Left ventricle myocardium inferior (tissue), 1 donor: ENCODE measurements around the gene DNAJC18. TPM values are rescaled to one million over a fixed set of nuclear protein-coding genes. Genes with fewer than 3 reads are reported as not detected.

Experiments used
- DNase-seq: peaks from one replicate; pipeline ENCODE4 v3.0.0-alpha.2; 2020
- H3K27ac ChIP-seq: fragments of 200-600 bp; replicated peaks from 2 replicates; pipeline ENCODE4 v1.8.0; 2021
- H3K27me3 ChIP-seq: fragments of 200-600 bp; 2 replicates; pipeline ENCODE4 v1.8.0; 2021; ENCODE audit warnings: low read depth
- H3K36me3 ChIP-seq: fragments of 200-600 bp; 2 replicates; pipeline ENCODE4 v1.8.0; 2021
- H3K4me1 ChIP-seq: fragments of 200-600 bp; 2 replicates; pipeline ENCODE4 v1.8.0; 2021
- H3K4me3 ChIP-seq: fragments of 200-600 bp; 2 replicates; pipeline ENCODE4 v1.8.0; 2021; ENCODE audit warnings: mild to moderate bottlenecking, moderate library complexity
- H3K9me3 ChIP-seq: fragments of 200-600 bp; replicated peaks from 2 replicates; pipeline ENCODE4 v1.8.0; 2021
- intact Hi-C: fragments of 100-400 bp; cut with micrococcal nuclease; formaldehyde crosslinking; loops from one replicate; pipeline ENCODE4 v1.11.0; 2022
- total RNA-seq: library from RNA; stranded (reverse); fragmentation: NEBNext Ultra II Directional; extraction: Animal tissue kit (Norgen Biotek cat#: 25700); gene quantifications from one replicate; pipeline ENCODE4 v1.2.1, GENCODE V29; 2021
- TF ChIP-seq, protein P1 (sequence below): fragments of 200-600 bp; IDR thresholded peaks from 2 replicates; pipeline ENCODE4 v1.8.0; 2021; ENCODE audit warnings: antibody characterized with exemption, mild to moderate bottlenecking, borderline replicate concordance
- donor health status: DM: no; HTN: yes; CAD: no; lungs with severe emphysema.

The DNAJC18 gene
- total RNA-seq, 1 donor from 2014 or later = 14.3 TPM

DNA sequence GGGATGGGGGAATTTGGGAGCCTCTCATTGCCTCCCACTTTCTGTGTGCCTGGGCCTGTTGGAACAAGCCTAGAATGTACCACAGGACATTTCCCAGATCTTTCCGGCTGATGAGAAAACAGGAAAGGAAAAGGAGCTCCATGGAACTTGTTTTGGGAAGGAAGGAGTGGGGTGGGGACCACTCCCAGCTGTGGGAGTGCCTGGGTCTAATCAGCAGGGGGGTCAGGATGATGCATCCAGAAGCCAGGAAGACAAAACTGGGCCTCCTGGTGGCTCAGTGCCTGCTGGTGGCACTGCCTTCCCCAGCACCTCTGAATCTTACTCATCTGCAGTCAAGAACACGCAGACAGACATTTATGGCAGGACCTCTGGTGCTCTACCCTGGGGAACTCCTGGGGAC is 34.2 kb upstream of the DNAJC18 start:
- TF ChIP-seq, protein P1, sequence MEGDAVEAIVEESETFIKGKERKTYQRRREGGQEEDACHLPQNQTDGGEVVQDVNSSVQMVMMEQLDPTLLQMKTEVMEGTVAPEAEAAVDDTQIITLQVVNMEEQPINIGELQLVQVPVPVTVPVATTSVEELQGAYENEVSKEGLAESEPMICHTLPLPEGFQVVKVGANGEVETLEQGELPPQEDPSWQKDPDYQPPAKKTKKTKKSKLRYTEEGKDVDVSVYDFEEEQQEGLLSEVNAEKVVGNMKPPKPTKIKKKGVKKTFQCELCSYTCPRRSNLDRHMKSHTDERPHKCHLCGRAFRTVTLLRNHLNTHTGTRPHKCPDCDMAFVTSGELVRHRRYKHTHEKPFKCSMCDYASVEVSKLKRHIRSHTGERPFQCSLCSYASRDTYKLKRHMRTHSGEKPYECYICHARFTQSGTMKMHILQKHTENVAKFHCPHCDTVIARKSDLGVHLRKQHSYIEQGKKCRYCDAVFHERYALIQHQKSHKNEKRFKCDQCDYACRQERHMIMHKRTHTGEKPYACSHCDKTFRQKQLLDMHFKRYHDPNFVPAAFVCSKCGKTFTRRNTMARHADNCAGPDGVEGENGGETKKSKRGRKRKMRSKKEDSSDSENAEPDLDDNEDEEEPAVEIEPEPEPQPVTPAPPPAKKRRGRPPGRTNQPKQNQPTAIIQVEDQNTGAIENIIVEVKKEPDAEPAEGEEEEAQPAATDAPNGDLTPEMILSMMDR = no peak
- DNase-seq = no peak
- Histone ChIP-seq H3K27ac (peak overlapping the region; percentile 78), H3K9me3 (no peaks in the 10 kb centered on the region), H3K27me3 (no peaks in the 10 kb centered on the region), H3K36me3 (peaks cover 31% of the 10 kb centered on the region), H3K4me1 (peaks cover 44% of the 10 kb centered on the region), H3K4me3 (no peak overlapping the region)
- intact Hi-C loops = no loop called here

DNA sequence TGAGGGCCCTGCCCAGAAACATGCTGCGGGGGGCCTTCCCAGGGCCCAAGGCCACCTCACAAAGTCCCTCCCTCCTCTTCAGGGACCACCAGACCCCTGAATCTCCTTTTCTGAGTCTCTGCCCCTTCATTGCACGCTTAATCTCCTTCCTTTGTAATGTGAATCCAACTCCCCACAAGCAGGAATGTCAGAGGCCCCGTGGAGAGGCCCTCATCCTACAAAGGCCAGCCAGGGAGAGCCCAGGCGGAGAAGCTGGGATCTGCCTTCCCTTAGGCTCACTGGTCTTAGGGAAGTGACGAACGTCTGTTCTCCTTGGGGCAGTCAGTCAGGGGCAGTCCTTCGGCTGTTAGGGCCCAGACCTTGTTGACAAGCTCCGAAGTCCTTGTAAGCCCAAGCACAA is 33.8 kb upstream of the DNAJC18 start:
- H3K4me1 ChIP-seq = peaks cover 40% of the 10 kb centered on the region
- peak overlapping the region; percentile 78 for H3K27ac ChIP-seq
- peaks cover 26% of the 10 kb centered on the region for H3K36me3 ChIP-seq

DNA sequence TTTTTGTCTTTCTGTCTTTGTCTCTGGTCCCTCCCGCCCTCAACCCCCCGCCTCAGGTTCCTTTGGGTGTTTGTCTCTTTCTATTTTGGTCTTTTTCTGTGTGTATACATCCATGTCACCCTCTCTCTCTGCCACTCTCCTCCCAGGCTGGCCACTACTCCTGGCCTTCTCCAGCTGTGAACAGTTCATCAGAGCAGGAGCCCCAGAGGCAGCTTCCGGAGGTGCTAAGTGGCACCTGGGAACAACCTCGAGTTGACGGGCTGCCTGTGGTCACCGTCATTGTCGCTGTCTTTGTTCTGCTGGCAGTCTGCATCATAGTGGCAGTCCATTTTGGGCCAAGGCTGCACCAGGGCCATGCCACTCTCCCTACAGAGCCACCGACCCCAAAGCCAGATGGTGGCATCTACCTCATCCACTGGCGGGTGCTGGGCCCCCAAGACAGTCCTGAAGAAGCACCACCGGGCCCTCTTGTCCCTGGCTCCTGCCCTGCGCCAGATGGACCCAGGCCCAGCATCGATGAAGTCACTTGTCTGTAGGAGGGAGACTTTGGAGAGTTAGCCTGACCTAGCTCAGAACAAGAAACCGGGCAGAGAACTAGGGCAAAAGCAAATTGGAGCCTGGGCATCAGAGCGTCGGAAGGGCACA is 33.2 kb upstream of the DNAJC18 start:
- Histone ChIP-seq H3K27me3 (no peaks in the 10 kb centered on the region), H3K4me3 (no peak overlapping the region), H3K9me3 (no peaks in the 10 kb centered on the region), H3K4me1 (peaks cover 40% of the 10 kb centered on the region), H3K27ac (peak overlapping the region; percentile 78), H3K36me3 (peaks cover 20% of the 10 kb centered on the region)
- DNase-seq = no peak
- TF ChIP-seq, protein P1 = no peak
- intact Hi-C loops = no loop called here

More for the DNA sequence above, 33.8 kb upstream of the DNAJC18 start:
- intact Hi-C loops = no loop called here
- TF ChIP-seq, protein P1 = no peak
- Histone ChIP-seq H3K9me3 (no peaks in the 10 kb centered on the region), H3K4me3 (no peak overlapping the region), H3K27me3 (no peaks in the 10 kb centered on the region)
- DNase-seq = no peak

- Histone ChIP-seq H3K27me3 (no peaks in the 10 kb centered on the region), H3K4me1 (peaks cover 38% of the 10 kb centered on the region), H3K9me3 (no peaks in the 10 kb centered on the region), H3K36me3 (peaks cover 4% of the 10 kb centered on the region), H3K4me3 (no peak within 1 kb of the TSS), H3K27ac (no peak within 1 kb of the TSS)
- DNase-seq = no peak
- intact Hi-C loops = no loop called here
- TF ChIP-seq, protein P1 = no peak
Observed at GRCh38 chr5:139470821-139471300, 31.5 kb upstream of the DNAJC18 start, which contains the start of gene SMIM33. Gene SMIM33, plus strand, starts transcription at chr5:139471004. Its CDS starts 118 bp downstream, at chr5:139471122.

- no peaks in the 10 kb centered on the region for H3K9me3 ChIP-seq
- no peak for DNase-seq
- H3K27me3 ChIP-seq = no peaks in the 10 kb centered on the region
- H3K36me3 ChIP-seq = no peaks in the 10 kb centered on the region
- peaks cover 18% of the 10 kb centered on the region for H3K4me1 ChIP-seq
- intact Hi-C loops = no loop called here
- H3K27ac ChIP-seq = no peak overlapping the region
- TF ChIP-seq, protein P1 = no peak
- H3K4me3 ChIP-seq = no peak overlapping the region
Observed at GRCh38 chr5:139468421-139468931, 29.2 kb upstream of the DNAJC18 start.
